HepG2 (cell line): ENCODE measurements around the gene TRIM3. TPM values are rescaled to one million over a fixed set of nuclear protein-coding genes. Genes with fewer than 3 reads are reported as not detected.

Experiments used
- BRCA1 ChIP-seq: sonication (generic); formaldehyde crosslinking; IDR thresholded peaks from 2 replicates; pipeline ENCODE4 v1.4.0; 2020; ENCODE audit warnings: missing genetic modification reagents
- CEBPB ChIP-seq: IDR thresholded peaks from 2 replicates; pipeline ENCODE4 v1.6.1; 2011; ENCODE audit warnings: low read depth, low read length, improper control_type of control experiment, borderline replicate concordance
- GATAD2A ChIP-seq: IDR thresholded peaks from 2 replicates; pipeline ENCODE4 v1.6.1; 2016
- GTF3A ChIP-seq: sonication (generic); formaldehyde crosslinking; conservative IDR thresholded peaks from 2 replicates; pipeline ENCODE4 v1.4.0; 2020; ENCODE audit warnings: mild to moderate bottlenecking, missing genetic modification reagents
- HNRNPH1 ChIP-seq: fragments of 200-400 bp; formaldehyde crosslinking; optimal IDR thresholded peaks from 2 replicates; pipeline ENCODE3; 2017; ENCODE audit warnings: mild to moderate bottlenecking, low read depth, low read length
- HOXA5 ChIP-seq: sonication (generic); formaldehyde crosslinking; IDR thresholded peaks from 2 replicates; pipeline ENCODE4 v1.4.0; 2020; ENCODE audit warnings: missing genetic modification reagents
- IKZF1 ChIP-seq: fragments of 450-650 bp; IDR thresholded peaks from 2 replicates; pipeline ENCODE4 v1.7.1; 2016
- ISL2 ChIP-seq: sonication (generic); formaldehyde crosslinking; IDR thresholded peaks from 2 replicates; pipeline ENCODE4 v1.5.0; 2020; ENCODE audit warnings: missing genetic modification reagents
- JARID2 ChIP-seq: sonication (generic); formaldehyde crosslinking; IDR thresholded peaks from 2 replicates; pipeline ENCODE4 v1.8.1; 2023; ENCODE audit warnings: missing genetic modification reagents, inconsistent platforms; ENCODE audit not compliant: insufficient replicate concordance
- MEF2D ChIP-seq: sonication (generic); formaldehyde crosslinking; IDR thresholded peaks from 2 replicates; pipeline ENCODE4 v1.5.1; 2020; ENCODE audit warnings: mild to moderate bottlenecking, missing genetic modification reagents
- NR1H2 ChIP-seq: sonication (generic); formaldehyde crosslinking; IDR thresholded peaks from 2 replicates; pipeline ENCODE4 v1.8.1; 2022; ENCODE audit warnings: low read depth, missing genetic modification reagents, borderline replicate concordance
- PRMT3 ChIP-seq: sonication (generic); formaldehyde crosslinking; IDR thresholded peaks from 2 replicates; pipeline ENCODE4 v1.8.1; 2022; ENCODE audit warnings: low read depth, mild to moderate bottlenecking, moderate library complexity, missing genetic modification reagents, borderline replicate concordance
- U2AF2 ChIP-seq: fragments of 200-400 bp; formaldehyde crosslinking; IDR thresholded peaks from 2 replicates; pipeline ENCODE4 v1.6.1; 2017; ENCODE audit warnings: low read depth, mild to moderate bottlenecking, low read length
- ZBTB7B ChIP-seq: sonication (generic); formaldehyde crosslinking; IDR thresholded peaks from 2 replicates; pipeline ENCODE4 v1.4.0; 2020; ENCODE audit warnings: missing genetic modification reagents
- ZNF230 ChIP-seq: sonication (generic); formaldehyde crosslinking; IDR thresholded peaks from 2 replicates; pipeline ENCODE4 v1.4.0; 2020; ENCODE audit warnings: mild to moderate bottlenecking, missing genetic modification reagents
- ZNF496 ChIP-seq: sonication (generic); formaldehyde crosslinking; IDR thresholded peaks from 2 replicates; pipeline ENCODE4 v1.8.1; 2023; ENCODE audit warnings: mild to moderate bottlenecking, moderate library complexity, missing genetic modification reagents; ENCODE audit not compliant: insufficient replicate concordance
- ZNF790 ChIP-seq: sonication (generic); formaldehyde crosslinking; IDR thresholded peaks from 2 replicates; pipeline ENCODE4 v1.8.0; 2022; ENCODE audit warnings: missing genetic modification reagents, mild to moderate bottlenecking, borderline replicate concordance
- ZSCAN31 ChIP-seq: sonication (generic); formaldehyde crosslinking; IDR thresholded peaks from 2 replicates; pipeline ENCODE4 v1.5.0; 2020; ENCODE audit warnings: low read depth, mild to moderate bottlenecking, missing genetic modification reagents
- polyA plus RNA-seq, 8 experiments: library from polyadenylated mRNA; depleted of rRNA in 3 of 8; stranded (reverse) in 7 of 8; unstranded in 1 of 8; fragments of >200 nt; fragmentation: Illumina TruSeq in 4 of 8; extraction: Trizol in 4 of 8; gene quantifications; 2 replicates each; pipeline versions ENCODE4 v1.2.1 to v1.2.3, GENCODE V29; 2011 to 2016; ENCODE audit warnings: low read depth in 4 of 8, missing spikeins in 1 of 8, mixed read lengths in 1 of 8; ENCODE audit not compliant: insufficient read depth in 1 of 8
- total RNA-seq, 5 experiments: library from RNA; depleted of rRNA; stranded (reverse); fragments of >200 nt; fragmentation: Illumina TruSeq; extraction: Trizol; gene quantifications; 2 replicates each; pipeline ENCODE4 v1.2.3, GENCODE V29; 2016; ENCODE audit warnings: low read depth in 1 of 5
- TF ChIP-seq, protein P1 (sequence below): sonication (generic); formaldehyde crosslinking; IDR thresholded peaks from 2 replicates; pipeline ENCODE4 v1.4.0; 2020; ENCODE audit warnings: missing genetic modification reagents
- TF ChIP-seq, protein P2 (sequence below): sonication (generic); formaldehyde crosslinking; IDR thresholded peaks from 2 replicates; pipeline ENCODE4 v1.9.0; 2022; ENCODE audit warnings: missing genetic modification reagents, mild to moderate bottlenecking, borderline replicate concordance
- TF ChIP-seq, protein P3 (sequence below): sonication (generic); formaldehyde crosslinking; conservative IDR thresholded peaks from 2 replicates; pipeline ENCODE4 v1.5.0; 2020; ENCODE audit warnings: missing genetic modification reagents
- TF ChIP-seq, protein P4 (sequence below): sonication (generic); formaldehyde crosslinking; IDR thresholded peaks from 2 replicates; pipeline ENCODE4 v1.9.0; 2022; ENCODE audit warnings: low read depth, missing genetic modification reagents

TRIM3 gene
- total and polyA plus RNA-seq, 2 of the 13 experiments (the other 11 are each of a cell fraction or from before 2014, with no cell fraction given), result 3.6 to 6.3 TPM

DNA sequence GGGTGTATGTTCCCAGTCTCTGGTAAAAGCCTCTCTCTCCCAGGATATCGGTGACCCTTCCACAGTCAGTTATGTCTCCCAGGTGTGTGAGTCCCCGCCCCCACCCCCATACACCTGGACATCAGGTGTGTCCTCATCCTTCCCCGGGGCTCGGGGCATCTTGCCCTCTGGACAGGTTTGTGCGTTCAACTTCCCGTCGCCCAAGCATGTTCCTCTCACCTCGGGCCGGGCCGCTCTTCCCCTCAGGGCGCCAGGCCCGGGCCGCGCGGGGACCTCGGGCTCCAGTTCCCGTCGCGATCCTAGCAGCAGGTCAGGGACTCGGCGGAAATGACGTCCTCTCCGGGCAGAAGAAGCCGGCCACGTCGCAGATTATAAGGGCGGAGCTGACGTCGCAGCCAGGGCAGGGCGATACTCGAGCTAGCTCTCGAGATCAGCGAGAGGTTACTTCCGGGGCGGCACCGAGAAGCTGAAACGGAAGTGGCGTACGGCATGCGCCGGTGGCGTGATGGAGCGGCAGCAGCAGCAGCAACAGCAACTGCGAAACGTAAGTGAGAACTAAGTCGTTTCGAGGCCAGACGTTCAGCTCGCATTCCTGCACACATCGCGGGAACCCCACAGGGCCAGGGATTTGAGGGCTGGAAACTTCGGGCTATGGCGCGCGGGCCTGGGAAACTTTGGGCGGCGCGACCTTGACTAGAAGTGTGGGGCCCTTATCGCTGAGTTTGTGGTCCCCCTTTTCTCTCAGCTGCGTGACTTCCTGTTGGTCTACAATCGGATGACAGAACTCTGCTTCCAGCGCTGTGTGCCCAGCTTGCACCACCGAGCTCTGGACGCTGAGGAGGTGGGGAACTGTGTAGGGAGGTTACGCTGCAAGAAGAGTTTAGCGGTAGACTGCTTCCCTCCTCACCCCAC, 7.5 kb upstream of the TRIM3 start, which contains the start of the genes ARFIP2 and TIMM10B (continued):
- TF ChIP-seq U2AF2 (no peak), ZBTB7B (CRISPR knock-in tag) (no peak), ZSCAN31 (CRISPR knock-in tag) (peak; percentile 76), PRMT3 (CRISPR knock-in tag) (no peak), GTF3A (no peak), MEF2D (CRISPR knock-in tag) (peak; percentile 37), HNRNPH1 (no peak), ZNF230 (CRISPR knock-in tag) (peak; percentile 78; the same call in 1 of the 2 replicates), ZNF790 (CRISPR knock-in tag) (no peak; the same call in 1 of the 2 replicates), CEBPB (no peak), NR1H2 (peak; percentile 68; the same call in 1 of the 2 replicates), ISL2 (CRISPR knock-in tag) (peak; percentile 55; the same call in 1 of the 2 replicates), ZNF496 (CRISPR knock-in tag) (no peak), HOXA5 (CRISPR knock-in tag) (no peak), GATAD2A (CRISPR knock-in tag) (peak; percentile 50; the same call in 1 of the 2 replicates), IKZF1 (no peak), JARID2 (no peak), BRCA1 (CRISPR knock-in tag) (0 out of 2 replicates have a peak, but pooled peaks have one; percentile 63)
- TF ChIP-seq, protein P1, sequence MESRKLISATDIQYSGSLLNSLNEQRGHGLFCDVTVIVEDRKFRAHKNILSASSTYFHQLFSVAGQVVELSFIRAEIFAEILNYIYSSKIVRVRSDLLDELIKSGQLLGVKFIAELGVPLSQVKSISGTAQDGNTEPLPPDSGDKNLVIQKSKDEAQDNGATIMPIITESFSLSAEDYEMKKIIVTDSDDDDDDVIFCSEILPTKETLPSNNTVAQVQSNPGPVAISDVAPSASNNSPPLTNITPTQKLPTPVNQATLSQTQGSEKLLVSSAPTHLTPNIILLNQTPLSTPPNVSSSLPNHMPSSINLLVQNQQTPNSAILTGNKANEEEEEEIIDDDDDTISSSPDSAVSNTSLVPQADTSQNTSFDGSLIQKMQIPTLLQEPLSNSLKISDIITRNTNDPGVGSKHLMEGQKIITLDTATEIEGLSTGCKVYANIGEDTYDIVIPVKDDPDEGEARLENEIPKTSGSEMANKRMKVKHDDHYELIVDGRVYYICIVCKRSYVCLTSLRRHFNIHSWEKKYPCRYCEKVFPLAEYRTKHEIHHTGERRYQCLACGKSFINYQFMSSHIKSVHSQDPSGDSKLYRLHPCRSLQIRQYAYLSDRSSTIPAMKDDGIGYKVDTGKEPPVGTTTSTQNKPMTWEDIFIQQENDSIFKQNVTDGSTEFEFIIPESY, result no peak
- TF ChIP-seq, protein P2, sequence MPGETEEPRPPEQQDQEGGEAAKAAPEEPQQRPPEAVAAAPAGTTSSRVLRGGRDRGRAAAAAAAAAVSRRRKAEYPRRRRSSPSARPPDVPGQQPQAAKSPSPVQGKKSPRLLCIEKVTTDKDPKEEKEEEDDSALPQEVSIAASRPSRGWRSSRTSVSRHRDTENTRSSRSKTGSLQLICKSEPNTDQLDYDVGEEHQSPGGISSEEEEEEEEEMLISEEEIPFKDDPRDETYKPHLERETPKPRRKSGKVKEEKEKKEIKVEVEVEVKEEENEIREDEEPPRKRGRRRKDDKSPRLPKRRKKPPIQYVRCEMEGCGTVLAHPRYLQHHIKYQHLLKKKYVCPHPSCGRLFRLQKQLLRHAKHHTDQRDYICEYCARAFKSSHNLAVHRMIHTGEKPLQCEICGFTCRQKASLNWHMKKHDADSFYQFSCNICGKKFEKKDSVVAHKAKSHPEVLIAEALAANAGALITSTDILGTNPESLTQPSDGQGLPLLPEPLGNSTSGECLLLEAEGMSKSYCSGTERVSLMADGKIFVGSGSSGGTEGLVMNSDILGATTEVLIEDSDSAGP, result peak; percentile 87
- TF ChIP-seq, protein P3, sequence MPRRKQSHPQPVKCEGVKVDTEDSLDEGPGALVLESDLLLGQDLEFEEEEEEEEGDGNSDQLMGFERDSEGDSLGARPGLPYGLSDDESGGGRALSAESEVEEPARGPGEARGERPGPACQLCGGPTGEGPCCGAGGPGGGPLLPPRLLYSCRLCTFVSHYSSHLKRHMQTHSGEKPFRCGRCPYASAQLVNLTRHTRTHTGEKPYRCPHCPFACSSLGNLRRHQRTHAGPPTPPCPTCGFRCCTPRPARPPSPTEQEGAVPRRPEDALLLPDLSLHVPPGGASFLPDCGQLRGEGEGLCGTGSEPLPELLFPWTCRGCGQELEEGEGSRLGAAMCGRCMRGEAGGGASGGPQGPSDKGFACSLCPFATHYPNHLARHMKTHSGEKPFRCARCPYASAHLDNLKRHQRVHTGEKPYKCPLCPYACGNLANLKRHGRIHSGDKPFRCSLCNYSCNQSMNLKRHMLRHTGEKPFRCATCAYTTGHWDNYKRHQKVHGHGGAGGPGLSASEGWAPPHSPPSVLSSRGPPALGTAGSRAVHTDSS (CRISPR knock-in tag), result no peak
- TF ChIP-seq, protein P4, sequence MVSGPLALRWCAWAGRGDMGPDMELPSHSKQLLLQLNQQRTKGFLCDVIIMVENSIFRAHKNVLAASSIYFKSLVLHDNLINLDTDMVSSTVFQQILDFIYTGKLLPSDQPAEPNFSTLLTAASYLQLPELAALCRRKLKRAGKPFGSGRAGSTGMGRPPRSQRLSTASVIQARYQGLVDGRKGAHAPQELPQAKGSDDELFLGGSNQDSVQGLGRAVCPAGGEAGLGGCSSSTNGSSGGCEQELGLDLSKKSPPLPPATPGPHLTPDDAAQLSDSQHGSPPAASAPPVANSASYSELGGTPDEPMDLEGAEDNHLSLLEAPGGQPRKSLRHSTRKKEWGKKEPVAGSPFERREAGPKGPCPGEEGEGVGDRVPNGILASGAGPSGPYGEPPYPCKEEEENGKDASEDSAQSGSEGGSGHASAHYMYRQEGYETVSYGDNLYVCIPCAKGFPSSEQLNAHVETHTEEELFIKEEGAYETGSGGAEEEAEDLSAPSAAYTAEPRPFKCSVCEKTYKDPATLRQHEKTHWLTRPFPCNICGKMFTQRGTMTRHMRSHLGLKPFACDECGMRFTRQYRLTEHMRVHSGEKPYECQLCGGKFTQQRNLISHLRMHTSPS (CRISPR knock-in tag), result no peak
